T-helper 1 cell (primary cell): ENCODE data around the gene KLF1.
"Not testable (repeated sequence)": the region's sequence is repeated elsewhere in the genome, so short reads cannot be mapped to it uniquely, and the experiment has no call there.

ENCODE experiments used
- DNase-seq, 5 donors: peaks; one replicate each; pipeline ENCODE4 v3.0.0-alpha.2; 2012 to 2020

KLF1 gene

GRCh38 chr19:12867120-12868099, 19.6 kb downstream of the KLF1 start:
- peak; percentile 35 to 74 (median 52) for DNase-seq

GRCh38 chr19:12866416-12867119, 20.4 kb downstream of the KLF1 start:
- no peak for DNase-seq

GRCh38 chr19:12865746-12866415, 21.1 kb downstream of the KLF1 start:
- DNase-seq = no peak

- DNase-seq = no peak
These were observed 22.0 kb downstream of the KLF1 start for GRCh38 chr19:12864721-12865715.

- no peak for DNase-seq
These were observed 22.9 kb downstream of the KLF1 start for GRCh38 chr19:12864143-12864542.

- DNase-seq = no peak
These were observed 27.5 kb downstream of the KLF1 start for GRCh38 chr19:12859546-12859945.

- no peak for DNase-seq
These were observed 28.7 kb downstream of the KLF1 start for GRCh38 chr19:12858041-12858928.

- DNase-seq = no peak
These were observed 30.3 kb downstream of the KLF1 start for GRCh38 chr19:12856653-12857052.

- peak; percentile 60 to 75 (median 73) for DNase-seq
These were observed 39.6 kb downstream of the KLF1 start for GRCh38 chr19:12847159-12848139.

GRCh38 chr19:12846613-12847012, 40.4 kb downstream of the KLF1 start:
- DNase-seq = not testable (repeated sequence)

GRCh38 chr19:12843999-12844732, 42.8 kb downstream of the KLF1 start:
- DNase-seq = no peak

GRCh38 chr19:12843328-12843727, 43.7 kb downstream of the KLF1 start:
- DNase-seq = no peak

GRCh38 chr19:12842511-12842910, 44.5 kb downstream of the KLF1 start:
- DNase-seq = no peak

- DNase-seq = no peak
These were observed 45.9 kb downstream of the KLF1 start for GRCh38 chr19:12841094-12841493.

GRCh38 chr19:12840091-12841079, 46.6 kb downstream of the KLF1 start:
- peak in 2 of 5 donors; percentile 22 to 60 for DNase-seq

GRCh38 chr19:12838886-12839756, 47.9 kb downstream of the KLF1 start:
- peak in 1 of 5 donors; percentile 64 for DNase-seq
